Measurements from ENCODE around the gene DMXL2. TPM values are rescaled to one million over a fixed set of nuclear protein-coding genes. Genes with fewer than 3 reads are reported as not detected.

Gene DMXL2
- polyA plus RNA-seq, 1 of the 3 experiments (the other 2 are of a cell fraction), result 6.4 TPM

GRCh38 chr15:51438526-51438925, 184.0 kb downstream of the DMXL2 start:
- Histone ChIP-seq H3K4me3 (ENCODE audit: low read depth in 2 of 2, low read length in 1 of 2) (no peak overlapping the region), H3K27ac (ENCODE audit: low read depth in 2 of 2, low read length in 1 of 2) (no peak overlapping the region), H4K20me1 (ENCODE audit: insufficient read depth) (no peaks in the 10 kb centered on the region), H3K4me2 (no peak overlapping the region), H3K9me2 (no peaks in the 10 kb centered on the region), H3K9me3 (no peaks in the 10 kb centered on the region), H2AFZ (ENCODE audit: low read depth) (no peak overlapping the region), H3K79me2 (ENCODE audit: insufficient read depth) (no peaks in the 10 kb centered on the region), H3K36me3 (replicated peaks in 1 of 2; ENCODE audit: control insufficient read depth in 1 of 2, insufficient read depth in 2 of 2, low read length in 1 of 2) (no peaks in the 10 kb centered on the region), H3F3A (replicated peaks; ENCODE audit: insufficient read depth) (no peaks in the 10 kb centered on the region), H3K9ac (no peak overlapping the region), H3K4me1 (ENCODE audit: control insufficient read depth in 1 of 2, insufficient read depth in 2 of 2, low read depth in 1 of 2, low read length in 1 of 2) (no peaks in the 10 kb centered on the region), H3K27me3 (ENCODE audit: insufficient read depth) (no peaks in the 10 kb centered on the region)
- no peak for DNase-seq
- CTCF ChIA-PET, result interaction anchor here (1.0 to 1.8 kb wide), 2 partner anchors 11 to 36 kb away, joined by 3 to 4 read pairs; no protein-coding TSS in a partner anchor
- no peak for TF ChIP-seq NFIC (IDR thresholded peaks at IDR 0.05; ENCODE audit: borderline replicate concordance)
- no peak for TF ChIP-seq GABPA (IDR thresholded peaks at IDR 0.05; ENCODE audit: low read depth)
- no peak for TF ChIP-seq YY1 (IDR thresholded peaks at IDR 0.05; ENCODE audit: low read depth)
- no peak for TF ChIP-seq USF1 (IDR thresholded peaks at IDR 0.05; ENCODE audit: borderline replicate concordance, low read depth)
- TF ChIP-seq FOXM1 (IDR thresholded peaks at IDR 0.05; ENCODE audit: low read depth), result no peak
- TF ChIP-seq PBX3 (IDR thresholded peaks at IDR 0.05), result no peak
- TF ChIP-seq MXI1 (IDR thresholded peaks at IDR 0.05; ENCODE audit: low read depth, low read length), result no peak
- TF ChIP-seq GATA2 (CRISPR knock-in tag; IDR thresholded peaks at IDR 0.05), result no peak
- TF ChIP-seq FOSL2 (IDR thresholded peaks at IDR 0.05; ENCODE audit: borderline replicate concordance, low read depth), result no peak
- 12% methylated on average over 2 of the region's 2 CpGs for WGBS (ENCODE audit: low lambda C conversion rate)
- POLR2A ChIA-PET, result no interaction called here

GRCh38 chr15:51425517-51426040, 197.0 kb downstream of the DMXL2 start:
- Histone ChIP-seq H3K79me2 (ENCODE audit: insufficient read depth) (no peaks in the 10 kb centered on the region), H3K4me3 (ENCODE audit: low read depth in 2 of 2, low read length in 1 of 2) (no peak overlapping the region), H3K9ac (no peak overlapping the region), H3K36me3 (replicated peaks in 1 of 2; ENCODE audit: control insufficient read depth in 1 of 2, insufficient read depth in 2 of 2, low read length in 1 of 2) (no peaks in the 10 kb centered on the region), H3K27me3 (ENCODE audit: insufficient read depth) (no peaks in the 10 kb centered on the region), H3K4me1 (ENCODE audit: control insufficient read depth in 1 of 2, insufficient read depth in 2 of 2, low read depth in 1 of 2, low read length in 1 of 2) (no peaks in the 10 kb centered on the region), H3K9me3 (no peaks in the 10 kb centered on the region), H3F3A (replicated peaks; ENCODE audit: insufficient read depth) (no peaks in the 10 kb centered on the region), H2AFZ (ENCODE audit: low read depth) (no peak overlapping the region), H3K4me2 (no peak overlapping the region), H4K20me1 (ENCODE audit: insufficient read depth) (no peaks in the 10 kb centered on the region), H3K27ac (ENCODE audit: low read depth in 2 of 2, low read length in 1 of 2) (no peak overlapping the region), H3K9me2 (no peaks in the 10 kb centered on the region)
- ChIA-PET CTCF (interaction anchor here (0.8 to 1.8 kb wide), 6 partner anchors 9 to 262 kb away, joined by 3 to 6 read pairs (median 3); no protein-coding TSS in a partner anchor), POLR2A (no interaction called here)
- WGBS (ENCODE audit: low lambda C conversion rate), result 0% methylated on average over 1 of the region's 1 CpG
- no peak for DNase-seq
- no peak for TF ChIP-seq TEAD4 (IDR thresholded peaks at IDR 0.05; ENCODE audit: borderline replicate concordance, insufficient read depth)
- TF ChIP-seq ELF1 (IDR thresholded peaks at IDR 0.05), result no peak
- TF ChIP-seq FOXM1 (IDR thresholded peaks at IDR 0.05; ENCODE audit: low read depth), result no peak
- no peak for TF ChIP-seq FOSL2 (IDR thresholded peaks at IDR 0.05; ENCODE audit: borderline replicate concordance, low read depth)
- no peak for TF ChIP-seq RCOR1 (IDR thresholded peaks at IDR 0.05; ENCODE audit: low read length)
- TF ChIP-seq TAF1 (IDR thresholded peaks at IDR 0.05; ENCODE audit: borderline replicate concordance, low read depth, low read length), result no peak
- TF ChIP-seq JUND (IDR thresholded peaks at IDR 0.05), result no peak
- no peak for TF ChIP-seq NRF1 (IDR thresholded peaks at IDR 0.05; ENCODE audit: low read depth, low read length)
- no peak for TF ChIP-seq IRF3 (IDR thresholded peaks at IDR 0.05; ENCODE audit: low read depth, low read length)
- TF ChIP-seq CHD2 (IDR thresholded peaks at IDR 0.05; ENCODE audit: low read length, partially characterized antibody), result no peak
- no peak for TF ChIP-seq MAX (IDR thresholded peaks at IDR 0.05; ENCODE audit: low read depth)
- no peak for TF ChIP-seq SIN3A (IDR thresholded peaks at IDR 0.05; ENCODE audit: borderline replicate concordance, low read depth, low read length)
- no peak for TF ChIP-seq RXRA (IDR thresholded peaks at IDR 0.05; ENCODE audit: borderline replicate concordance, low read depth)
- no peak for TF ChIP-seq RFX5 (IDR thresholded peaks at IDR 0.05; ENCODE audit: low read length)
- no peak for TF ChIP-seq TCF12 (IDR thresholded peaks at IDR 0.05)
- no peak for TF ChIP-seq GATA2 (CRISPR knock-in tag; IDR thresholded peaks at IDR 0.05)
- no peak for TF ChIP-seq EZH2phosphoT487 (IDR thresholded peaks at IDR 0.05; ENCODE audit: borderline replicate concordance, low read depth)

All from SK-N-SH (cell line).